SK-N-MC (cell line): ENCODE results near the gene DSCAM.

ENCODE experiments used
- EZH2 ChIP-seq: fragments of 200-600 bp; sonication (generic); IDR thresholded peaks from one replicate; pipeline ENCODE4 v1.6.1; 2017; ENCODE audit warnings: antibody characterized with exemption
- FOXP2 ChIP-seq: optimal IDR thresholded peaks from 2 replicates; pipeline ENCODE3; 2011; ENCODE audit warnings: mild to moderate bottlenecking, moderate library complexity; ENCODE audit not compliant: insufficient read depth; ENCODE audit errors: extremely low read length, control extremely low read depth
- POLR2AphosphoS5 ChIP-seq: IDR thresholded peaks from 2 replicates; pipeline ENCODE4 v1.6.1; 2012; ENCODE audit warnings: mild to moderate bottlenecking, low read depth, low read length, borderline replicate concordance

DNA sequence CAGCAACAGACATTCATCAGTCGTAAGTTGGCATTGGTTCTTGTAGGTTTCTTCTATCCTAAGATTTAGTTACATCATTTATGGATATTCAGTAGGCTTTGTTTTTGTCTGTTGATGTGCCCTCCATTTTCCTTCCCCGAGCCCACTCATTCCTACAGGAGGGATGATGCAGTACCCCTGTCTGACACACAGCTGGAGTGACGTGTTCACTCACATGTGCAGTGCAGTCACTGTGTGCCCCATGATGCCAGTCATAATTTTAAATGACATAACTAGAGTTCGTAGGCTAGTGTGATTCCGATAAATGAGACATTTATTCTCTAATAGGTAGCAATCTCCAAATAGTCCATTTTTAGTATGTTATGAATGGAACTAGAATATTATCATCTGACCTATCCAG, 438.4 kb downstream of the DSCAM start:
- TF ChIP-seq EZH2 (no peak), POLR2AphosphoS5 (no peak), FOXP2 (no peak)
